ENCODE results near the gene TTYH3.

TTYH3 gene

DNA sequence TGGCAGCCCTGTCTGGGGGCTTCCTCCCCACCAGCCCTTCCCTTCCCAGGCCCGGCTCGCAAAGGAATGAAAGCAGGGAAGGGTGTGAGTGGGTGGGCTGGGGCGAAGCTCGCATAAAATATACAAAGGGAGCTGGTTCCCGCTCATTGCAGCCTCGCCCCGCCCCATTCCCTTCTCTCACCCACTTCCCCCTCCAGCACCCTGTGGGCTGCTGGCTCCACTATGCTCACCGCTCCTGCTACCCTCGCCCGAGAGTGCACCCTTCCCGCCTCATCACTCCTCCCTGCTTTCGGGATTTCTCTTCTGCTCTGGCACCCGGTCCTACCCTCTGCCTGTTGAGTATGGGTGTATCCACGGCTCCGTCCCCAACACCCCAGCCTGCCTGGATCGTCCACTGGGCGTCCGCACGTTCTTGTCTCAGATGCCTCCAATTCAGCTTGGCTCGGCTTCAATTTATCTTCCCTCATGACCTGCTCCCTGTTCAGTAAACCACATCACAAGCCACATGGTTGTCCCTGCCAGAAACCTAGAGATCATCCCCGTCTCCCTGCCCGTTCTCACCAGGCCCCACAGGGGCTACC, 14.4 kb upstream of the TTYH3 start:
- DNase-seq = no peak

DNA sequence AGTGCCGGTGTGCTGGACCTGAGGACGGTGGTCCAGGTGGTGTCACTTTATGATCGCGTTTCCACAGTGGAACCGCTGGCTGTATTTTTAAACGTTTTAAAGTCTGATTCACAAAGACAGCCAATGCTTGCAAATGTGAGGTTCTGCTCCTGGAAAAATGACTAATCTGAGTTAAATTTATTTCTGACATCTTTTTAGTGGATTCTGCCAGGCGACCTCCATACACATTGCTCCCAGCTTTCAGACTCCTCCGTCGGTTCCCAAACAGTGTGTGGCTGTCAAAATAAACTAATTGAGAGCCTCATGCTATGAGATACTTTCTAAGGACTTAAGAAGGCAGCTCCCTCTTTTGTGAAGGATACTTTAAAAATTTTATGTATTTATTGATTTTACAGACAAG, 12.7 kb upstream of the TTYH3 start:
- no peak for DNase-seq

DNA sequence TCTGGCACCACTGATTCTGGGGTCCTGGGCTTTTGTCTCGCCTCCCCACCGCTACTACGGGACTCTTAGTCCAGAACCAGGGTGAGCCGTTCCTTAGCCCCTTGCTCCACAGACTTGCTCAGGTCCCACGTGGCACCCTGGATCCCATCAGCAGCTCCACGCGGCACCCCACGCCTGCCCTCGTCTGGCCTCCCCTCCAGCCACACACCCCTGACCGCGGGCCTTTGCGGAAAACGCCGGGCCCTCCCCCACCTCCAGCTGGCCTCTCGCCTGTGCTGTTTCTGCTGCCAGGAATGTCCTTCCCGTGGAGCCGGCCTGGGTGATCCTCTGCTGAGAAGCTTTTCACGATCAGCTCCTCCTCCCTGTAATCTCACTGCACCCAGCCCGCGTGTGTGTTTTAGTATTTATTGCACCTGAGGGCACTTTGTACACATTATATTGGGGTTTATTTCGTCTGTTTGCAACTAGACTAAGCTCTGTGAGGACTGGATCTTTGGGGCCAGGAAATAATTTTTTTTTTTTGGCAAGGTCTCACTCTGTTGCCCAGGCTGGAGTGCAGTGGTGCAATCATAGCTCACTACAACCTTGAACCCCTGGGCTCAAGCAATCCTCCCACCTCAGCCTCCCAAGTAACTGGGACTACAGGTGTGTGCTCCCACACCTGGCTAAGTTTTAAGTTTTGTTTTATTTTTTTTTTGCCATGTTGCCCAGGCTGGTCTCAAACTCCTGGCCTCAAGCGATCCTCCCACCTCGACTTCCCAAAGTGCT, 10.5 kb upstream of the TTYH3 start:
- DNase-seq = no peak

DNA sequence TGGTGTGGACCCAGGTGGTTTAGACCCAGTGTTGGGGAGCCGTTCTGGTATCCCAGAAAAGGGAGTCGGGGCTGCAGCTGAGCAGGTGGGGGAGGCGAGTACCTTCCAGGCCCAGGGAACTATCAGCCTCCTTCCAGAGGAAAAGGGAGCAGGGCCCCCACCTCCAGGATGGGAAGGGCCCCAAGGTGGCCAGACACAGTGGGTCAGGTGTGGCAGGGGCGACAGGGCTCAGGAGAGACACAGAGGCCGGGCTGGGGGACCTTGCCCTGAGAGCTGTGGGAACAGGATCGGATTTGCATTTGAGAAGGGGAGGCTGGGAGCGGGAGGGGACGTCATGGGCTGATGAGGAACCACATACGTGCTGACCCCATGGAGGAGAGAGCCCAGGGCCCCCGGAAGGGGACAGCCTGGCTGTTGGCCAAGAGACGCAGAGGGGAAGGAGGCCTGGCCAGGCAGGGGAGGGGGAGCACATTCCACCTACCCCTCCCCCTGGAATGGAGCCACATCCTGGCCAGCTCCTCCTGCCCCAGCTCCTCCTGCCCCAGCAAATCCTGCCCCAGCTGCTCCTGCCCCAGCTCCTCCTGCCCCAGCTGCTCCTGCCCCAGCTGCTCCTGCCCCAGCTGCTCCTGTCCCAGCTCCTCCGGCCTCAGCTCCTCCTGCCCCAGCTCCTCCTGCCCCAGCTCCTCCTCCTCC, 9.7 kb upstream of the TTYH3 start:
- no peak for DNase-seq

DNA sequence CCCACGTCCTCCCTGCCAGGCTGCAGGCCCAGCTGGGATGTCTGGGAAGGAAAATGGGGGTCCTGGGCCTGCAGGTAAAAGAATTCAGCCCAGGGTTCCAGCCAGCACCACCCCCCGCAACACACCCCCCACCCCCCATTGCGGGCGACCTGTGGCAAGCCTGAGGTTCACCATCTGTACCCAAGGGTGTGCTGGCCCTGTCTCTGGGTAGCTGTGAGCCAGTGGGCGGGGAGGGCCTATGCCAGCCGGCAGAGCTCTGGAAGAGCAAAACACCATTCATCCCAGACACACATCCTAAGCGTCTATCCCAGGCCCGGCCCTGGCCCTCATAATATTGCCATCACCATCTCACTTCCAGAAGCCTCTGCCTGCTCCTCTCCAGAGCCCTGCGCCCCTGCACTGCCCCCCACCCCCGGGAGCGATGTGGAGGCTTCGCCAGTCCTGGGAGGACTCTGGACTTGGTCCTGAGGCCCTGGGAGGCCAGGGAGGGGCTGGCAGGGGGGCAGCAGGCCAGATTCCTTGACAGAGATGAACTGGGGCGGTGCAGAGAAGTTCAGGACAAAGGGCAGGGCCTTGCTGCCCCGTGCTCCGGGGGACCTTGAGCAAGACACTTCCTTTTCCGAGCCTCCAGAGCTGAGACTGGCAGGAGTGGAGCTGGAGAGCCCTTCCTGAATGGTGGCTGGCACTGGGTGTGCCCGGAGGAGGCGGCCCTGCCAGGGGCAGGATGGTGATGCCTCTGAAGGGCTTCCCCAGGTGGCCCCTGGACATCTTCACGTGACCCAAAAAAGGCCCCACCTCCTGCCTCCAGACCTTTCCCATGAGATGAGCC, 8.7 kb upstream of the TTYH3 start:
- DNase-seq = no peak

DNA sequence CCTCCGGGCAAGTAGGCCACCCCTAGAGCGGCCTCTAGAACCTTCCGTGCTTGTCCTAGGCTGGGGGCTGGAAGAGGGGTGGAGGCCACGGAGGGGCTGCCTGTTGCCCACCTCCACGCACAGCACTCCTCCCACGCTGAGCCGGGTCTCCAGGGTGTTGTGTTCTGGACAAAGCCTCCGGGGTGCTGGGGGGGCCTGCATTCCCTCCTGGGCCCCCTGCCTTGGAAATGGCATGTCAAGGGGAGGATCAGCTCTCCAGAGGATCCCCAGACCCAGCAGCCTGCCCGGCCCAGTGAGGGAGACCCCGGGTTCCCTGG, 8.1 kb upstream of the TTYH3 start:
- DNase-seq = no peak

DNA sequence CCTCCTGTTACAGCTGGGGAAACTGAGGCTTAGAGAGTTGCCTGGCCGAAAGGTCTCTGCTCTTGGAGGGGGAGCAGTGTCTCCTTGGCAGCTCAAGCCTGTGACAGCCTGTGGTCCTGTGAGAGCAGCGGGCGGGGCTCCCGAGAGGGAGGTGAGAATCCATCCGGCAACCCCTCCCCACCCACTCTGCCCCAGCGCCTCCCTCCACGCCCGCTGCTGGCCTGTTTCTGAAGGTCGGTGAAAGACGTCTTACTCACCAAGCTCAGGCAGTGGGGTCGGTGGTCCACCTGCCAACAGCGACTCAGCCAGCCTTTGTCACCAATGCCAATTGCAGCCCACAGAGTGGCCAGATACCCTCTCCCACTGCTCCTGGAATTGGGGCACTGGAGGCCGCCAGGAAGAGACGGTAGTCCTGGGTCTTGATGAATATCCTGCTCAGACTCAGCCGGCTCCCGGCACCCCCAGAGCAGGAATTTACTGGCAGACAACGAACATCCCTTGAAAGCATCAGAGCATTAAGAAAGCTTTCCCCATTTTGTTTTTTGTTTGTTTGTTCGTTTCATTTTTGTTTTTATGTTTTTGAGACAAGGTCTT, 7.4 kb upstream of the TTYH3 start:
- DNase-seq = no peak

DNA sequence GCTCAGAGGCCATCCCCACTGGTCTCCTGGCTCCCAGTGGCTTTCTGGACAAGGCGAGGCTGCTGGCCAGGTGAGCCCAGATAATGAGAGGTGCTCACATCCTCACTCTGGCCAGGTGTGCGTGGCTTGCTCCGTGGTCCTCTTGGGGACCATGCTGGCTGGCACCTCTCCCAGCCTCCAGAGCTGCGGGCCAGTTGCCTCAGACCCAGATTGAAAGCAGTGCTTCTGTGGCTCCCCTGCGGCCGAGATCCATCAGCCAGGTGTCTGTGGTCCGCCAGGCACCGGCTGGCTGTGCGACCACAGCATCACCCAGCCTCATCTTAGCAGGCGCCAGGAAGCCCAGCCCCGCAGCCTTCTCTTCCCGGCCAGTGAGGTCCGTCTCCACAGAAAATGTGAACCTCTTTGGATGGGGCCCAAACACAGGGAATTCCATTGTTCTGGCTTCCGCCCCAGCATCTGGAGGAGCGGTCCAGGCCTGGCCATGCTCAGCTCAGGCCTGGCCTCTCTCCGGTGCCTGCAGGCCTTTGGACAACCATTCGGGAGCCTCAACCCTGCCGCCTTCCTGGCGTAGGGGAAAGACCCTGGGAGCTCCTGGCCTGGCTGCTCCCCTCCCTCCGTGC, 5.2 kb upstream of the TTYH3 start:
- no peak for DNase-seq

DNA sequence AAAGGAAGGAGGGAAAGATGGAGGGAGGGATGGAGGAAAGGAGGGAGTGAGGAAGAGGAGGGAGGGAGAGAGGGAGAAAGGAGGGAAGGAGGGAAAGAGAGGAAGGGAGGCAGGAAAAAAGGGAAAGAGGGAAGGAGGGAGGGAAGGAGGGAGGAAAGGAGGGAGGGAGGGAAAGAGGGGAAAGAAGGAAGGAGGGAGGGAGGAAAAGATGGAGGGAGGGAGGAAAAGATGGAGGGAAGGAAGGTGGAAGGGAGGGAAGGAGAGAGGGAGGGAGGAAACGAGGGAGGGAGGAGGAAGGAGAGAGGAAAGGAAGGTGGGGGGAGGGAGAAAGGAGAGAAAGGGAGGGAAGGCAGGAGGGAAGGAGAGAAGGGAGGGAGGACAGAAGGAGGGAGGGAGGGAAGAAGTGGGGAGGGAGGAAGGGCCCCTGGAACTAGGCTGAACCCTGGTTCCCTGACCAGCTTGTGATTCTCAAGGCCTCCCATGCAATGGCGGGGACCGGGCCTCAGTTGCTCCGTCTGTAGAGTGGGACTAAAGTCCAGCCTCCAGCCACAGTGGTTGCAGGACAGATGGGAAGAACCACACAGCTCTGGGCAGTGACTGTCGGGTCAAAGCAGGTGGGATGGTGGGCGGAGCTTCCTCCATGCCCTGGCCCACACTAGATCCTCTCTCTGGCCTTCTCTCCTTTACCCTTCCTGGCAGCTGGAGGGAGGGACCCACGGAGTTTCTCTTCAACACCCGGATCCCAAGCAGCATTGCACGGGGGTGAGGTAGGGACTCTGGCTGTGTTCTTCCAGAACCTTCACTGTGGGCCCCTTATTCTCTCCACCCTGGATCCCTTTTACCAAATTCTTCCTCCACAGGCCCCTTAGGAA, 4.3 kb upstream of the TTYH3 start:
- DNase-seq = no peak

DNA sequence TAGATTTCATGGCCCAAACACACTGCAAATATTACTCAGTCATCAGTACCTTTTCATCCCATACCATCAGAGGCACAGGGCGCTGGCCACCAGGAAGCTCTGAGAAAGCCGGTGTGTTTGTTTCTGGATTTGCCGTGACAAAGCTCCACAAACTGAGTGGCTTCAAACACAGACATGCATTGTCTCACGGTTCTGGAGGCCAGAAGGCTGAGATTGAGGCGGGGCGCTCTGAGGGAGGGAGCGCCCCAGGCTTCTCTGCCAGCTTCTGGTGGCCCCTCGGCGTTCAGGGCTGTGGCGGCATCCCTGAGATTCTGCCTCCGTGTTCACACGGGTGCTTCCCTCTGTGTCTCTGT, 3.7 kb upstream of the TTYH3 start:
- DNase-seq = no peak

DNA sequence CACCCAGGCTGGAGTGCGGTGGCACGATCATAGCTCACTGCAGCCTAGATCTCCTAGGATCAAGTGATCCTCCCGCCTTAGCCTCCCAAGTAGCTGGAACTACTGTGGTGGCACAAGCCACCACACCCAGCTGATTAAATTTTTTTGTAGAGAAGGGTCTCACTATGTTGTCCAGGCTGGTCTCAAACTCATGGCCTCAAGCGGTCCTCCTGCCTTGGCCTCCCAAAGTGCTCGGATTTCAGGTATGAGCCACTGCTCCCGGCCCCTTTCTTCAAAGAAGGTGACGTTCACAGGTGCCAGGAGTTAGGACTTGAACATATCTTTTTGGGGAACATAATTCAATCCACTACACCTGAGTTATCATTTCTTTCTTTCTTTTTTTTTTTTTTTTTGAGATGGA, 2.9 kb upstream of the TTYH3 start:
- DNase-seq = no peak

DNA sequence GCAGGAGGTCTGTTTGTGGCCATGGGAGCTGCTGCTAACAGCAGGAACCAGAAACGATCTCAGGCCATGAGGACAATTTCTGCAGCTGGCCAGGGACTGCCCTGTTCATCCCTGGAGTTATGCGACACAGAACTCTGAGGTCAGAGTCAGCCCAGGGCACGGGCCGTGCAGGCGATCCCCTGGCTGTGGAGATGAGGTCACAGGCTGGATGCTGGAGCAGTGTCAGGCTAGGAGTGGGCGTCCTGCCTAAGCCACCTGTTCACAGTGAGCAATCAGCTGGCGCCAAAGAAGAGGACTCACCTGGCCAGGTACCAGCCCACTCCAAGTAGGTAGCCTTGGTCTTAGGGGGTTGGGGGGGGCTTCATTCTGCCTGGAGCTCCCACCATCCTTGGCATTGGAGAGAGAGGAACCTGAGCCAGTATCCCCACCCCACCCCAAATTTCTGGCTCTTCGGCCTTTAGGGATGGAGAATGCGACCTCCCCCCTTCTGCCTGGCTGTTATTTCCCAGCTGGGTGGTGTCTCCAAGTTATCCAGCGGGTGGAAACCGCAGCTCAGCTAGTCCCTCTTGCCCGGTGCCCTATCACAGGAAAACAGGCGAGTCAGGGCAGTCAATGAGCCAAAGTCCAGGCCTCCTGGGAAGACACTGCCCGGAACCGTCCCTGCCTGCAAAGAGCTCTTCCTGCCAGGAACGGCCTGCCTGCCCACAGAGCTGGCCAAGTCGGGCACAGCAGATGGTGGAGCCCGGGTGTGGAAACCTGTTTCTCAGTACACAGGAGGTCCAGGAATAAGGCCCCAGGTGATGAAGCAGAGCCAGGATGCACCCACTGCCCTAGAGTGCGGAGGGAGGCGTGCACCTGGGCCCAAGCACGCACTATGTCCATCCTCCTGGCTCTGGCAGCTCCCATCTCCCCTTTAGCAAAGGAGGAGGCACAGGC, 1.8 kb upstream of the TTYH3 start:
- DNase-seq = no peak

DNA sequence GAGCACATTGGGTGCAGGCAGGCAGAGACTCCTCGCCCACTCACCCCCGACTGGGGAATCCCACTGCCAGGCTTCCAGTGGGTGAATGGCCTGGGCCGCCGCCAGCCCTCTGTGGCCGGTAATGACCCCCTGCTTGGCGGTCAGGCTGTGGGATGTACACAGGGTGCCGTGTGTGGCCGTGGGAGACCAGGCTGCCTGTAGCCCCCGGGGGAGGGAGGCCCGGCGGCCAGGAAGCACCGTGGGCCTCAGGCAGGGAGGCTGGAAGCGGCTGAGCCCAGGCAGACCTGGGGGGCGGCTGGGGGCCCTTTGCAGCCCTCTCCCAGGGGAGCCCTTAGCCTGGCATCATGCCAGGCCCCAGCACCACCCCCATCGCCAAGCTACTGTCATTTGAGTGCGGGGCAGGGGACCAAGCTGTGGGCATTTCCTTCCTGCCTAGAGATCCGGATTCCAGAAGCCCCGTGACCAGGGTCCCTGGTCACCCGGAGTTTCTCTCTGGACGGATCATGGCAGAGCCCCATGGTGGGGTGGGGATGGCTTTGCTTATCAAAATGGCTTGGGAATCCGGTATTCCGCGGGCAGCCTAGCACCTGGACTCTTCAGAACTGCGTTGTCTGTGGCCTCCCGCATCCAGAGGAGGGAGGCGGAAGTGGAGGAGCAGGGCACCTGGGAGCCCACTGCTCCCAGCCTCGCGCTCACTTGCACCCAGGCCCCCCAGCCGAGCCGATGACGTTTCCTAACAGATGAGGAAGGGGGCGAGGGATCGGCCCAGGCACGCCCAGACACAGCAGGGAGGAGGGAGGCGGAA, 1.1 kb downstream of the TTYH3 start:
- DNase-seq = peak; percentile 63

DNA sequence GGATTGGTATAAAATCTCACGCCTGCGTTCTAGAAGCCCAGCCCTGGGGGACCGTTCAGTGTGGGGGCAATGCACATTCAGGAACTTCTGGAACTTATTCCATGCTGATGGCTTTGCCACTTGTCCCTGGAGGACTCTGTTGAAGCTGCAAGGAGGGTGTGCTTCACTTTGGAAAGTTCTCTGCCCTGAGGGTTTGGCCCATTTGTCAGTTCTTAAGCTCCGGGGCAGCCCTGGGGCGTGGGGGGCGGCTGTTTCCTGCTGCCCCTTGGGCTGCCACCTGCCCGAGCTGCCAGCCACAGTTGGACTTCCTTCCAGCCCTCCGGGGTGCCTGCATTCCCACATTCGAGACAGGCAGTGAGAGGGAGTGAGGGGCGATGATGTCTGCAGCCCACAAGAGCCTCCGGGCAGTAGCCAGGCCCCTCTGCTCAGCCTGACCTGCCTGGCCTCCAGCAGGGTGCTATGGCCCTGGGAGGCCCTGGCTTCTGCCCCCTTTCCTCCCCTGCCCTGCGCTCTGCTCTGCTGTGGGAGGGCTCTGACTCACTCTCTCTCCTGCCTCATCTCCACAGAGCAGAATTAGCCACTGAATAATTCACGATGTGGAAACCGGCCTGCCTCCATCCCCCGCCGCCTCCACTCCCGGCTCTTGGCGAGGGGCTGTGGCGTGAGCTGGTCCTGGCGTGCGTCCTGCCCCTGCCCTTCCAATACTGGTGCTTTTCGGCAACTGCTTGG, 1.9 kb downstream of the TTYH3 start:
- no peak for DNase-seq

DNA sequence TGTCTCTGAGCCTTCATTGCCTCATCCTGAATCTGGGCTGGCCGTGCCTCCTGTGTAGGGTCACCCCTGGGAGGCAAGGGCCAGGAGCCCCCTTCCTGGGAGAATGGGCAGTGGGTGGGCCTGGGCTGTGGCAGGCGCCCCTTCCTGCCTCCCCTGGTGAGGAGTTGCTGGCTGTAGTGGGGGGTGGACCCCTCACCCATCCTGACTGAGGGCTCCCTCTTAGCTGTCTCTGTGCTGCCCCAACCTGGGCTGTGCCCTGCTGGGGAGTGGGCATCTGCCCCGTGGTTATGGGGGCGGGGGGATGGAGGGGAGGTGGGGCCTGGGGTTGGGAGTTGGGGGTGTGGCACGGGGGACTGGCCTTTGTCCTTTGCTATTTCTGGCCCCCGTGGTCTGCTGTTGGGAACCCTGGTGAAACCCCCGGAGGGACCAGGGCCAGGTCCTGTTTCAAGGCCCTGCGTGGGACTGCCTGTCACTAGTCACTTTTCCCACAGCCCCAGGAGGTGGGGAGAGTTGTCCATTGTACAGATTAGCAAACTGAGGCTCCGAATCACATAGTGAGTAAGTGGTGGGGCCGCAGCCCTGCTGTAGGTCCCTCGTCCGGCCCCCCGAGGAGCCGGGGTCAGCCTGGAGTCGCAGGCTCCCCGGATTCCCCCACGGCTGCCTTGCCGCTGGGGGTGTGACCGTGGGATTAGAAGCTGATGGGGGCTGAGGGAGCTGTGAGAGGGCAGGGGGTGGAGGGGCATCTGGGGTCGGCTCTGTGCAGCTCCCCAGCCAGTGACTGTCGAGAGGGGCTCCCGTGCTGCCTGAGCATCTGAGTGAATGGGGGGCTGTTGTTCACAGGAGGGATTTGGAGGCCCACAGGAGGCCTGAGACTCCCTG, 2.7 kb downstream of the TTYH3 start:
- DNase-seq = no peak

DNA sequence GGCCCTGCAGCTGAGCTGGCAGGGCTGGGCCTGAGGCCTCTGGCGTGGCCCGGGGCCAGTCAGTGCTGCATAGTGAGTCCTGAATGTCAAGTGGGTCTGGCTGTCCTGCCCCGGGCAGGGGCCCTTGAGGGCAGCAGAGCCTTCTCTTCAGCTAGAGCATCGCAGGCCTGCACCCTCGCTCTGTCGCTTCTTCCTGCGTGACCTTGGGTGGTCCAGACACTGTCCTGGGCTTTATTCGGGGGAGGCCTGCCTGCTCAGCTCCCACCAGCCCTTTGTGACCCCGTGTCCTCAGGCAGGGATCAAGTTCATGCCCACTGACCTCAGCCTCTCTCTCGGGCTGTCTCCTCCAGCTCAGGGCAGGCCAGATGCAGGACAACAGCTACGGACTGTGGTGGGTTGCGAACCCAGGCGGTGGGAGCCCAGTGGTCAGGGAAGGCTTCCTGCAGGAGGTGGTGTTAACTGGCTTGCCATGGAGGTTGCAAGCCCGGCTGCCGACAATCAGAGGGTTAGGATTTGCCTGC, 3.4 kb downstream of the TTYH3 start:
- no peak for DNase-seq

DNA sequence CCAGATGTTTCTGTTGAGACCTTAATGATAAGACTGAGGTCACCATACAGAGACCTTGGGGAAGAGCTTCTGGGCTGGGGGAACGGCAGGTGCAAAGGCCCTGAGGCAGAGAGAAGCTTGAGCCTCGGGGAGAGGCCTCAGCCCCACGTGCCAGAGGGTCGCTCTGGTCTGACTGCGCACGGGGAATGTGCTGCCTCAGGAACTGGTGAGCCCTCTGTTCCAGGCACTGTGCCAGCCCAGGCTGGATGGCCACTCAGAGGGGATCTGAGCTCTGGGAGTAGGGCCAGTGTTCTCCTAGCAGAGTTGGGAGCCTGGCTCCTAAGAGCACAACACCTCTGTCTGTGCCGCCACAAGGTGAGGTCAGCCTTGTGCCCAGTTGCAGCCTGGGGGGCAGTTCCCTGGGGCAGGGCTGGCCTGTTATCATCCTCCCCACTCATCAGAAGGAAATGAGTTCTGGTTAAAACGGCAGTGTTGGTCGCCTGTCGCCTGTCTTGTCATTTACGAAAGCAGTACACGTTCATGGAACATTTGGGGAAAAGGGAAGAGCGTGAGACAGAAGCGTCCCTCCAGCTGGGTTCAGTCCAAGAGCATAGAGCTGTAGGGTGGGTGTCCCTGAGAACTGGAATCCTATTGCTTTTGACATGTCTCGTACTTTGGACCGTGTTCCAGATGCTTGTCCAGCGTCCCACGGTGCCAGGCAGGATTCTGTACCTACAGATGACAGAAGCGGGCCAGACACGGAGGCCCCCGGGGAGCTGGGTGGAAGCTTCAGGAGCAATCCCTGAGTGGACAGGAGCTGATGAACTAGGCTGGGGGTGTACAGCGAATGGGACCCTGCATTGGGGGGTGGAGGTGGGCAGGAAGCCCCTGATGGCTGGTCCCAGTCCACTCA, 4.3 kb downstream of the TTYH3 start:
- DNase-seq = no peak
